ENCODE measurements around the gene TBPL2. TPM values are rescaled to one million over a fixed set of nuclear protein-coding genes. Genes with fewer than 3 reads are reported as not detected.
"Not testable (repeated sequence)": the region's sequence is repeated elsewhere in the genome, so short reads cannot be mapped to it uniquely, and the experiment has no call there.

The TBPL2 gene
- not detected for total RNA-seq
- long read RNA-seq, result 0 reads

GRCh38 chr14:55440385-55440784 is at the start of gene TBPL2:
TSS of gene TBPL2 (minus strand) at chr14:55440616. CDS start at chr14:55440449, 167 bp downstream.
- DNase-seq, result peak; percentile 34
- intact Hi-C loops (cut with micrococcal nuclease), result no loop called here
- ATAC-seq, result peak; percentile 48

GRCh38 chr14:55488204-55488603 is 47.8 kb upstream of the TBPL2 start:
- intact Hi-C loops (cut with micrococcal nuclease), result no loop called here
- ATAC-seq, result no peak
- DNase-seq, result no peak

GRCh38 chr14:55482936-55483605 is 42.7 kb upstream of the TBPL2 start:
- intact Hi-C loops (cut with micrococcal nuclease), result no loop called here
- ATAC-seq, result no peak
- DNase-seq, result no peak

- no peak for ATAC-seq
- intact Hi-C loops (cut with micrococcal nuclease), result no loop called here
Observed at GRCh38 chr14:55481769-55482168, 41.4 kb upstream of the TBPL2 start.

GRCh38 chr14:55477680-55478079 is 37.3 kb upstream of the TBPL2 start:
- DNase-seq, result peak; percentile 56
- ATAC-seq, result peak; percentile 94
- intact Hi-C loops (cut with micrococcal nuclease), result no loop called here

More at GRCh38 chr14:55481769-55482168, 41.4 kb upstream of the TBPL2 start:
- DNase-seq, result no peak

GRCh38 chr14:55476448-55476847 is 36.0 kb upstream of the TBPL2 start:
- intact Hi-C loops (cut with micrococcal nuclease); ATAC-seq; DNase-seq: not testable (repeated sequence)

GRCh38 chr14:55473786-55474185 is 33.4 kb upstream of the TBPL2 start:
- DNase-seq, result no peak
- ATAC-seq, result no peak
- intact Hi-C loops (cut with micrococcal nuclease), result no loop called here

- ATAC-seq (no peak), DNase-seq (no peak)
- intact Hi-C loops (cut with micrococcal nuclease), result no loop called here
Observed at GRCh38 chr14:55470025-55470424, 29.6 kb upstream of the TBPL2 start.

GRCh38 chr14:55467307-55467706 is 26.9 kb upstream of the TBPL2 start:
- DNase-seq (no peak), ATAC-seq (no peak)
- intact Hi-C loops (cut with micrococcal nuclease), result no loop called here

GRCh38 chr14:55458800-55459515 is 18.5 kb upstream of the TBPL2 start:
- ATAC-seq (no peak), DNase-seq (no peak)
- intact Hi-C loops (cut with micrococcal nuclease), result no loop called here

- intact Hi-C loops (cut with micrococcal nuclease), result no loop called here
- DNase-seq (no peak), ATAC-seq (no peak)
Observed at GRCh38 chr14:55457496-55457895, 17.1 kb upstream of the TBPL2 start.

GRCh38 chr14:55456411-55456810 is 16.0 kb upstream of the TBPL2 start:
- DNase-seq; intact Hi-C loops (cut with micrococcal nuclease); ATAC-seq: not testable (repeated sequence)

GRCh38 chr14:55454264-55455002 is 14.0 kb upstream of the TBPL2 start:
- intact Hi-C loops (cut with micrococcal nuclease), result no loop called here
- DNase-seq (peak; percentile 44), ATAC-seq (peak; percentile 84)

- no peak for ATAC-seq
- intact Hi-C loops (cut with micrococcal nuclease), result no loop called here
- DNase-seq, result no peak
Observed at GRCh38 chr14:55451950-55452349, 11.5 kb upstream of the TBPL2 start.

GRCh38 chr14:55451398-55451797 is 11.0 kb upstream of the TBPL2 start:
- DNase-seq (no peak), ATAC-seq (no peak)
- intact Hi-C loops (cut with micrococcal nuclease), result no loop called here

GRCh38 chr14:55450987-55451386 is 10.6 kb upstream of the TBPL2 start:
- ATAC-seq, result no peak
- intact Hi-C loops (cut with micrococcal nuclease), result no loop called here

GRCh38 chr14:55450539-55450938 is 10.1 kb upstream of the TBPL2 start:
- no peak for DNase-seq
- intact Hi-C loops (cut with micrococcal nuclease), result no loop called here
- ATAC-seq, result no peak

More at GRCh38 chr14:55450987-55451386, 10.6 kb upstream of the TBPL2 start:
- no peak for DNase-seq

GRCh38 chr14:55450124-55450523 is 9.7 kb upstream of the TBPL2 start:
- intact Hi-C loops (cut with micrococcal nuclease), result no loop called here
- no peak for ATAC-seq
- no peak for DNase-seq

GRCh38 chr14:55449116-55449515 is 8.7 kb upstream of the TBPL2 start:
- DNase-seq (no peak), ATAC-seq (no peak)
- intact Hi-C loops (cut with micrococcal nuclease), result no loop called here

- peak; percentile 42 for ATAC-seq
- intact Hi-C loops (cut with micrococcal nuclease), result no loop called here
- DNase-seq, result no peak
Observed at GRCh38 chr14:55448141-55448614, 7.8 kb upstream of the TBPL2 start.

All from left ventricle myocardium superior (tissue), 1 donor.